Mesenchymal stem cell (in vitro differentiated cells and primary cell): ENCODE measurements around the gene MPP2.

Source experiments
- DNase-seq: peaks from one replicate; pipeline ENCODE4 v3.0.0-alpha.2; 2013
- H2AFZ ChIP-seq: one replicate; pipeline ENCODE4 v1.6.1; 2013; ENCODE audit warnings: low read depth, mild to moderate bottlenecking, control low read depth, inconsistent platforms, low read length, moderate library complexity
- H2AK5ac ChIP-seq: 2 replicates; pipeline ENCODE4 v1.6.1; 2013; ENCODE audit warnings: low read length, moderate library complexity, mild to moderate bottlenecking, inconsistent platforms; ENCODE audit not compliant: severe bottlenecking
- H2BK120ac ChIP-seq: one replicate; pipeline ENCODE4 v1.6.1; 2013; ENCODE audit warnings: low read depth, mild to moderate bottlenecking, inconsistent platforms, low read length, moderate library complexity
- H2BK12ac ChIP-seq, 2 experiments: one replicate each; pipeline ENCODE4 v1.6.1; 2013; ENCODE audit warnings: inconsistent platforms in 2 of 2, low read length in 2 of 2, mild to moderate bottlenecking in 2 of 2, moderate library complexity in 2 of 2, control low read depth in 1 of 2
- H2BK15ac ChIP-seq: one replicate; pipeline ENCODE4 v1.6.1; 2013; ENCODE audit warnings: mild to moderate bottlenecking, low read depth, inconsistent platforms; ENCODE audit not compliant: poor library complexity, severe bottlenecking
- H2BK5ac ChIP-seq: 2 replicates; pipeline ENCODE4 v1.6.1; 2013; ENCODE audit warnings: low read depth, mild to moderate bottlenecking, low read length, control low read depth, inconsistent platforms; ENCODE audit not compliant: poor library complexity, severe bottlenecking
- H3K14ac ChIP-seq, 2 experiments: one replicate each; pipeline ENCODE4 v1.6.1; 2013; ENCODE audit warnings: inconsistent platforms in 2 of 2, low read length in 2 of 2, control low read depth in 1 of 2, mild to moderate bottlenecking in 1 of 2, moderate library complexity in 1 of 2
- H3K18ac ChIP-seq, 2 experiments: one replicate each; pipeline ENCODE4 v1.6.1; 2013; ENCODE audit warnings: inconsistent platforms in 2 of 2, low read length in 2 of 2, control low read depth in 1 of 2, low read depth in 1 of 2, mild to moderate bottlenecking in 1 of 2
- H3K23ac ChIP-seq, 2 experiments: one replicate each; pipeline ENCODE4 v1.6.1; 2013; ENCODE audit warnings: inconsistent platforms in 2 of 2, low read length in 2 of 2, mild to moderate bottlenecking in 2 of 2, moderate library complexity in 2 of 2, control low read depth in 1 of 2
- H3K27ac ChIP-seq: 2 replicates; pipeline ENCODE4 v1.5.1; 2013; ENCODE audit warnings: mild to moderate bottlenecking, moderate library complexity, low read length, control low read depth, inconsistent platforms; ENCODE audit not compliant: poor library complexity, severe bottlenecking
- H3K27me3 ChIP-seq, 2 experiments: 2 replicates each; pipeline versions ENCODE4 v1.6.1 to v1.7.0; 2013; ENCODE audit warnings: low read length in 2 of 2, mild to moderate bottlenecking in 2 of 2, moderate library complexity in 2 of 2, control low read depth in 1 of 2, inconsistent platforms in 1 of 2; ENCODE audit not compliant: control insufficient read depth in 1 of 2, insufficient read depth in 1 of 2
- H3K36me3 ChIP-seq, 2 experiments: 2 replicates each; pipeline versions ENCODE4 v1.6.1 to v1.7.0; 2013; ENCODE audit warnings: low read length in 2 of 2, control low read depth in 1 of 2, inconsistent platforms in 1 of 2, low read depth in 1 of 2, mild to moderate bottlenecking in 1 of 2; ENCODE audit not compliant: insufficient read depth in 2 of 2, control insufficient read depth in 1 of 2
- H3K4ac ChIP-seq, 2 experiments: one replicate each; pipeline ENCODE4 v1.6.1; 2013; ENCODE audit warnings: inconsistent platforms in 2 of 2, low read length in 2 of 2, mild to moderate bottlenecking in 2 of 2, moderate library complexity in 2 of 2, control low read depth in 1 of 2, low read depth in 1 of 2
- H3K4me1 ChIP-seq: 2 replicates; pipeline ENCODE4 v1.6.1; 2013; ENCODE audit warnings: low read depth, low read length, control low read depth; ENCODE audit not compliant: control insufficient read depth, insufficient read depth
- H3K4me2 ChIP-seq: 2 replicates; pipeline ENCODE4 v1.6.1; 2013; ENCODE audit warnings: low read length, mild to moderate bottlenecking, inconsistent platforms; ENCODE audit not compliant: poor library complexity, severe bottlenecking
- H3K4me3 ChIP-seq, 2 experiments: 2 replicates each; pipeline versions ENCODE4 v1.5.1 to v1.7.0; 2013; ENCODE audit warnings: low read length in 2 of 2, mild to moderate bottlenecking in 2 of 2, control low read depth in 1 of 2, low read depth in 1 of 2; ENCODE audit not compliant: insufficient read depth in 1 of 2
- H3K79me1 ChIP-seq: replicated peaks from 2 replicates; pipeline ENCODE4 v1.6.1; 2013; ENCODE audit warnings: mild to moderate bottlenecking, control low read depth, low read length, inconsistent platforms; ENCODE audit not compliant: poor library complexity, severe bottlenecking
- H3K9ac ChIP-seq: 2 replicates; pipeline ENCODE4 v1.7.0; 2013; ENCODE audit warnings: mild to moderate bottlenecking, low read length, moderate library complexity
- H3K9me3 ChIP-seq: 2 replicates; pipeline ENCODE4 v1.7.0; 2013; ENCODE audit warnings: mild to moderate bottlenecking, low read length; ENCODE audit not compliant: control insufficient read depth
- H4K8ac ChIP-seq: one replicate; pipeline ENCODE4 v1.6.1; 2013; ENCODE audit warnings: inconsistent platforms, mild to moderate bottlenecking, low read length, moderate library complexity
- H4K91ac ChIP-seq: one replicate; pipeline ENCODE4 v1.6.1; 2013; ENCODE audit warnings: mild to moderate bottlenecking, low read length, inconsistent platforms
- WGBS: methylation state at CpG from one replicate; pipeline ENCODE4 v1.1.7; 2013; ENCODE audit warnings: mixed read lengths; 5-methylcytosine and 5-hydroxymethylcytosine counted together

The MPP2 gene

GRCh38 chr17:43880420-43880991, 26.8 kb downstream of the MPP2 start:
- 80% methylated on average over 20 of the region's 20 CpGs for WGBS
- H2BK12ac ChIP-seq = no peak overlapping the region
- no peak overlapping the region for H3K9ac ChIP-seq
- H2BK120ac ChIP-seq = no peak overlapping the region
- no peak overlapping the region for H2AFZ ChIP-seq
- H2AK5ac ChIP-seq = no peak overlapping the region
- peaks cover 8% of the 10 kb centered on the region for H3K4me1 ChIP-seq
- H3K27ac ChIP-seq = no peak overlapping the region
- H3K79me1 ChIP-seq = no peaks in the 10 kb centered on the region
- H2BK15ac ChIP-seq = no peak overlapping the region
- no peak overlapping the region for H3K18ac ChIP-seq
- H4K91ac ChIP-seq = no peak overlapping the region
- H3K4me3 ChIP-seq = no peak overlapping the region
- peak overlapping the region in 1 of 2 experiments; percentile 61 for H3K23ac ChIP-seq
- peaks cover 0 to 24% of the 10 kb centered on the region in 2 experiments for H3K27me3 ChIP-seq
- no peak overlapping the region for H2BK5ac ChIP-seq
- H3K36me3 ChIP-seq = no peaks in the 10 kb centered on the region
- no peaks in the 10 kb centered on the region for H3K9me3 ChIP-seq
- H3K4me2 ChIP-seq = no peak overlapping the region
- no peak overlapping the region for H3K14ac ChIP-seq
- no peak overlapping the region for H3K4ac ChIP-seq
- no peak overlapping the region for H4K8ac ChIP-seq
- peak; percentile 26 for DNase-seq

- Histone ChIP-seq H2BK5ac (no peak overlapping the region), H3K79me1 (no peaks in the 10 kb centered on the region), H3K14ac (no peak overlapping the region), H4K91ac (no peak overlapping the region), H2BK15ac (no peak overlapping the region), H3K4me3 (no peak overlapping the region), H3K27me3 (peaks cover under 1 to 22% of the 10 kb centered on the region in 2 experiments), H3K4ac (no peak overlapping the region), H2BK12ac (no peak overlapping the region), H3K4me1 (peaks cover 8% of the 10 kb centered on the region), H3K9me3 (no peaks in the 10 kb centered on the region), H3K4me2 (no peak overlapping the region), H2BK120ac (no peak overlapping the region), H3K18ac (no peak overlapping the region), H3K23ac (no peak overlapping the region), H3K27ac (no peak overlapping the region), H3K9ac (no peak overlapping the region), H2AK5ac (no peak overlapping the region), H3K36me3 (no peaks in the 10 kb centered on the region), H4K8ac (no peak overlapping the region), H2AFZ (no peak overlapping the region)
- no peak for DNase-seq
- 91% methylated on average over 20 of the region's 20 CpGs for WGBS
Observed at GRCh38 chr17:43879723-43880419, 27.5 kb downstream of the MPP2 start.

GRCh38 chr17:43878260-43879175, 28.8 kb downstream of the MPP2 start:
- H2BK12ac ChIP-seq = no peak overlapping the region
- no peak overlapping the region for H2BK120ac ChIP-seq
- H3K4ac ChIP-seq = no peak overlapping the region
- WGBS = 18% methylated on average over 13 of the region's 13 CpGs
- no peak overlapping the region for H4K91ac ChIP-seq
- no peak overlapping the region for H2BK5ac ChIP-seq
- no peak overlapping the region for H3K4me3 ChIP-seq
- H3K23ac ChIP-seq = no peak overlapping the region
- H2AFZ ChIP-seq = no peak overlapping the region
- no peak overlapping the region for H2AK5ac ChIP-seq
- peak; percentile 90 for DNase-seq
- no peak overlapping the region for H2BK15ac ChIP-seq
- H3K14ac ChIP-seq = no peak overlapping the region
- H4K8ac ChIP-seq = peak overlapping the region; percentile 56
- no peaks in the 10 kb centered on the region for H3K36me3 ChIP-seq
- no peaks in the 10 kb centered on the region for H3K79me1 ChIP-seq
- H3K27ac ChIP-seq = no peak overlapping the region
- no peaks in the 10 kb centered on the region for H3K9me3 ChIP-seq
- H3K4me1 ChIP-seq = peaks cover 8% of the 10 kb centered on the region
- H3K4me2 ChIP-seq = no peak overlapping the region
- peaks cover 5 to 36% of the 10 kb centered on the region in 2 experiments for H3K27me3 ChIP-seq
- H3K18ac ChIP-seq = no peak overlapping the region
- peak overlapping the region; percentile 54 for H3K9ac ChIP-seq
